ENCODE data around the gene RHOJ. TPM values are rescaled to one million over a fixed set of nuclear protein-coding genes. Genes with fewer than 3 reads are reported as not detected.
"Not testable (repeated sequence)": the region's sequence is repeated elsewhere in the genome, so short reads cannot be mapped to it uniquely, and the experiment has no call there.

Gene RHOJ
- total and polyA plus RNA-seq, 2 of the 13 experiments (the other 11 are each of a cell fraction or from before 2014, with no cell fraction given), result 0.22 to 1.3 TPM

GRCh38 chr14:63164108-63164683 is 40.0 kb upstream of the RHOJ start:
- Histone ChIP-seq H2AFZ (ENCODE audit: low read length) (no peak overlapping the region), H4K20me1 (ENCODE audit: insufficient read depth, low read length) (no peaks in the 10 kb centered on the region), H3K4me3 (replicated peaks in 1 of 3; ENCODE audit: insufficient read depth in 1 of 3, low read depth in 2 of 3, low read length in 3 of 3) (no peak overlapping the region), H3K4me2 (ENCODE audit: low read depth, low read length) (no peak overlapping the region), H3K27ac (ENCODE audit: extremely low read length, insufficient read depth, low read length) (no peak overlapping the region), H3K27me3 (ENCODE audit: control insufficient read depth in 1 of 2, insufficient read depth in 2 of 2, low read length in 2 of 2) (no peaks in the 10 kb centered on the region), H3K9me3 (ENCODE audit: low read length) (peaks cover 5% of the 10 kb centered on the region; the same call in 1 of the 2 replicates), H3K9ac (ENCODE audit: insufficient read depth, low read depth, low read length) (no peak overlapping the region), H3K79me2 (ENCODE audit: insufficient read depth, low read length) (no peaks in the 10 kb centered on the region), H3K36me3 (replicated peaks in 1 of 2; ENCODE audit: control insufficient read depth in 1 of 2, insufficient read depth in 2 of 2, low read length in 2 of 2) (no peaks in the 10 kb centered on the region), H3K4me1 (ENCODE audit: insufficient read depth, low read length) (no peaks in the 10 kb centered on the region)
- ATAC-seq (peak; percentile 27; the same call in 1 of the 3 replicates), DNase-seq (ENCODE audit: low spot score) (no peak), FAIRE-seq (no peak)
- in situ Hi-C loops (cut with HindIII; ENCODE audit: extremely low pct_ligation_motif_present, low pct_unique_long_range_greater_than_20kb), result loop anchor here (25.0 kb wide), 1 partner anchor 977 kb away; no protein-coding TSS in a partner anchor
- POLR2A ChIA-PET, result no interaction called here
- CTCF ChIA-PET (ENCODE audit: low intra/inter-chr PET ratio, low total read pairs), result no interaction called here
- 14% methylated on average over 2 of the region's 2 CpGs for WGBS (ENCODE audit: low lambda C conversion rate)
- no peak for TF ChIP-seq MATR3 (CRISPR knock-in tag; IDR thresholded peaks at IDR 0.05)
- no peak for TF ChIP-seq ZIK1 (CRISPR knock-in tag; IDR thresholded peaks at IDR 0.05; ENCODE audit: borderline replicate concordance, low read depth)
- no peak for TF ChIP-seq GABPB1 (CRISPR knock-in tag; IDR thresholded peaks at IDR 0.05)
- TF ChIP-seq ZNF616 (CRISPR knock-in tag; IDR thresholded peaks at IDR 0.05; ENCODE audit: low read depth), result no peak
- no peak for TF ChIP-seq GZF1 (CRISPR knock-in tag; IDR thresholded peaks at IDR 0.05)
- TF ChIP-seq REST (IDR thresholded peaks at IDR 0.05; ENCODE audit: borderline replicate concordance in 1 of 2, low read depth in 1 of 2, low read length in 2 of 2), result 0 out of 4 replicates have a peak, but pooled peaks of 1 of the 2 experiments have one; percentile 44
- no peak for TF ChIP-seq ZNF788 (CRISPR knock-in tag; IDR thresholded peaks at IDR 0.05; ENCODE audit: borderline replicate concordance)
- no TSS peak for BruUV-seq (replicated peaks)
- intact Hi-C loops (cut with micrococcal nuclease; ENCODE audit: unreplicated experiment), result no loop called here

GRCh38 chr14:63165267-63165666 is 39.0 kb upstream of the RHOJ start:
- POLR2A ChIA-PET; intact Hi-C loops (cut with micrococcal nuclease; ENCODE audit: unreplicated experiment); H3K36me3 ChIP-seq (replicated peaks in 1 of 2; ENCODE audit: control insufficient read depth in 1 of 2, insufficient read depth in 2 of 2, low read length in 2 of 2); H2AFZ ChIP-seq (ENCODE audit: low read length); DNase-seq (ENCODE audit: low spot score); H3K27me3 ChIP-seq (ENCODE audit: control insufficient read depth in 1 of 2, insufficient read depth in 2 of 2, low read length in 2 of 2); H3K27ac ChIP-seq (ENCODE audit: extremely low read length, insufficient read depth, low read length); H3K4me3 ChIP-seq (replicated peaks in 1 of 3; ENCODE audit: insufficient read depth in 1 of 3, low read depth in 2 of 3, low read length in 3 of 3); H3K9me3 ChIP-seq (ENCODE audit: low read length); H3K4me2 ChIP-seq (ENCODE audit: low read depth, low read length); FAIRE-seq; ATAC-seq; BruUV-seq (replicated peaks); H3K4me1 ChIP-seq (ENCODE audit: insufficient read depth, low read length); H3K9ac ChIP-seq (ENCODE audit: insufficient read depth, low read depth, low read length); CTCF ChIA-PET (ENCODE audit: low intra/inter-chr PET ratio, low total read pairs); H4K20me1 ChIP-seq (ENCODE audit: insufficient read depth, low read length); H3K79me2 ChIP-seq (ENCODE audit: insufficient read depth, low read length): not testable (repeated sequence)
- in situ Hi-C loops (cut with HindIII; ENCODE audit: extremely low pct_ligation_motif_present, low pct_unique_long_range_greater_than_20kb), result loop anchor here (25.0 kb wide), 1 partner anchor 978 kb away; no protein-coding TSS in a partner anchor
- WGBS (ENCODE audit: low lambda C conversion rate), result no CpG with 5 or more reads among the region's 23 CpGs
